CD14-positive monocyte (primary cell): ENCODE results near the gene HMGN3. TPM values are rescaled to one million over a fixed set of nuclear protein-coding genes. Genes with fewer than 3 reads are reported as not detected.
"Not testable (repeated sequence)": the region's sequence is repeated elsewhere in the genome, so short reads cannot be mapped to it uniquely, and the experiment has no call there.

Experiments used
- DNase-seq, 3 donors: peaks; one replicate each; pipeline ENCODE4 v3.0.0-alpha.2; 2011 to 2022
- H2AFZ ChIP-seq: 2 replicates; pipeline ENCODE4 v1.6.0; 2012; ENCODE audit warnings: mild to moderate bottlenecking, low read depth, low read length, inconsistent platforms; ENCODE audit not compliant: insufficient read depth, poor library complexity, severe bottlenecking
- H3K27ac ChIP-seq, 2 donors: 1 replicate in 1 of 2; 2 replicates in 1 of 2; pipeline ENCODE4 v1.5.1; 2012 to 2013; ENCODE audit warnings: low read length in 2 of 2, control low read depth in 1 of 2, inconsistent platforms in 1 of 2, low read depth in 1 of 2, mild to moderate bottlenecking in 1 of 2
- H3K27me3 ChIP-seq, 2 donors: one replicate each; pipeline versions ENCODE4 v1.6.0 to v1.6.1; 2011 to 2013; ENCODE audit warnings: low read length in 2 of 2; ENCODE audit not compliant: control insufficient read depth in 2 of 2, insufficient read depth in 2 of 2
- H3K36me3 ChIP-seq, 2 donors: replicated peaks in 1 of 2; 1 replicate in 1 of 2; 2 replicates in 1 of 2; pipeline versions ENCODE4 v1.5.1 to v1.6.1; 2012 to 2013; ENCODE audit warnings: low read length in 2 of 2, control low read depth in 1 of 2, inconsistent platforms in 1 of 2, mild to moderate bottlenecking in 1 of 2; ENCODE audit not compliant: insufficient read depth in 2 of 2, control insufficient read depth in 1 of 2
- H3K4me1 ChIP-seq, 2 donors: 1 replicate in 1 of 2; 2 replicates in 1 of 2; pipeline versions ENCODE4 v1.5.1 to v1.6.1; 2012 to 2013; ENCODE audit warnings: low read length in 2 of 2, control low read depth in 1 of 2, inconsistent platforms in 1 of 2, mild to moderate bottlenecking in 1 of 2, moderate library complexity in 1 of 2; ENCODE audit not compliant: insufficient read depth in 2 of 2, control insufficient read depth in 1 of 2
- H3K4me2 ChIP-seq: replicated peaks from 2 replicates; pipeline ENCODE3; 2012; ENCODE audit warnings: low read length, moderate library complexity, mild to moderate bottlenecking; ENCODE audit not compliant: poor library complexity, severe bottlenecking; ENCODE audit errors: extremely low read depth
- H3K4me3 ChIP-seq, 3 experiments: fragments of 200-600 bp in 1 of 3; sonication (generic) in 1 of 3; replicated peaks in 1 of 3; 1 replicate in 2 of 3; 2 replicates in 1 of 3; pipeline ENCODE4 v1.5.1; 2011 to 2013; ENCODE audit warnings: low read length in 3 of 3, mild to moderate bottlenecking in 3 of 3, control low read depth in 2 of 3, low read depth in 2 of 3, inconsistent platforms in 1 of 3, moderate library complexity in 1 of 3
- H3K79me2 ChIP-seq: 2 replicates; pipeline ENCODE4 v1.6.0; 2012; ENCODE audit warnings: mild to moderate bottlenecking, control low read depth, inconsistent platforms, low read length, moderate library complexity; ENCODE audit not compliant: insufficient read depth
- H3K9ac ChIP-seq: 2 replicates; pipeline ENCODE4 v1.6.0; 2017; ENCODE audit warnings: low read length, mild to moderate bottlenecking; ENCODE audit not compliant: insufficient read depth, poor library complexity, severe bottlenecking
- H3K9me3 ChIP-seq, 2 donors: replicated peaks in 1 of 2; 1 replicate in 1 of 2; 2 replicates in 1 of 2; pipeline versions ENCODE4 v1.5.1 to v1.6.1; 2012 to 2013; ENCODE audit warnings: low read length in 2 of 2, control low read depth in 1 of 2; ENCODE audit not compliant: control insufficient read depth in 1 of 2, insufficient read depth in 1 of 2
- H4K20me1 ChIP-seq: 2 replicates; pipeline ENCODE4 v1.6.0; 2012; ENCODE audit warnings: mild to moderate bottlenecking, low read length, control low read depth, moderate library complexity; ENCODE audit not compliant: insufficient read depth
- H3K27ac Mint-ChIP-seq, 7 donors: one replicate each; pipeline ENCODE4 v1.8.0; 2020; ENCODE audit warnings: mild to moderate bottlenecking in 7 of 7, mixed read lengths in 7 of 7, moderate library complexity in 6 of 7, inconsistent platforms in 2 of 7
- H3K27me3 Mint-ChIP-seq, 3 donors: one replicate each; pipeline ENCODE4 v1.8.0; 2021 to 2022; ENCODE audit warnings: low read depth in 3 of 3, mild to moderate bottlenecking in 3 of 3, mixed read lengths in 3 of 3, moderate library complexity in 3 of 3, inconsistent platforms in 1 of 3
- H3K36me3 Mint-ChIP-seq, 2 donors: one replicate each; pipeline ENCODE4 v1.8.0; 2020; ENCODE audit warnings: mixed read lengths in 2 of 2, inconsistent platforms in 1 of 2, mild to moderate bottlenecking in 1 of 2
- H3K4me1 Mint-ChIP-seq: one replicate; pipeline ENCODE4 v1.8.0; 2020; ENCODE audit warnings: mild to moderate bottlenecking, mixed read lengths
- H3K4me3 Mint-ChIP-seq, 2 donors: one replicate each; pipeline ENCODE4 v1.8.0; 2020; ENCODE audit warnings: mild to moderate bottlenecking in 2 of 2, mixed read lengths in 2 of 2, moderate library complexity in 1 of 2
- H3K9me3 Mint-ChIP-seq, 7 donors: one replicate each; pipeline ENCODE4 v1.8.0; 2020 to 2022; ENCODE audit warnings: mixed read lengths in 7 of 7, mild to moderate bottlenecking in 6 of 7, moderate library complexity in 6 of 7, inconsistent platforms in 2 of 7
- WGBS: methylation state at CpG from one replicate; pipeline ENCODE4 v1.1.5; 2013; ENCODE audit warnings: missing lambda C conversion rate; ENCODE audit not compliant: insufficient coverage; 5-methylcytosine and 5-hydroxymethylcytosine counted together
- intact Hi-C, 2 donors: fragments of 100-400 bp; cut with micrococcal nuclease; formaldehyde crosslinking; loops; one replicate each; pipeline versions ENCODE4 v1.15.0 to v1.15.1; 2023
- polyA plus RNA-seq, 3 donors: library from polyadenylated mRNA; depleted of rRNA in 1 of 3; unstranded in 2 of 3; stranded (reverse) in 1 of 3; fragments of 300-500 nt in 2 of 3; fragments of >200 nt in 1 of 3; fragmentation: Illumina TruSeq in 2 of 3; gene quantifications; 1 replicate in 2 of 3; 2 replicates in 1 of 3; pipeline ENCODE4 v1.2.3, GENCODE V29; 2012 to 2021
- TF ChIP-seq, protein P1 (sequence below): fragments of 200-600 bp; IDR thresholded peaks from one replicate; pipeline ENCODE4 v1.8.0; 2022; ENCODE audit warnings: antibody characterized with exemption, mild to moderate bottlenecking

The HMGN3 gene
- polyA plus RNA-seq, 3 donors, result 63.9 to 106 (median 84.4) TPM

DNA sequence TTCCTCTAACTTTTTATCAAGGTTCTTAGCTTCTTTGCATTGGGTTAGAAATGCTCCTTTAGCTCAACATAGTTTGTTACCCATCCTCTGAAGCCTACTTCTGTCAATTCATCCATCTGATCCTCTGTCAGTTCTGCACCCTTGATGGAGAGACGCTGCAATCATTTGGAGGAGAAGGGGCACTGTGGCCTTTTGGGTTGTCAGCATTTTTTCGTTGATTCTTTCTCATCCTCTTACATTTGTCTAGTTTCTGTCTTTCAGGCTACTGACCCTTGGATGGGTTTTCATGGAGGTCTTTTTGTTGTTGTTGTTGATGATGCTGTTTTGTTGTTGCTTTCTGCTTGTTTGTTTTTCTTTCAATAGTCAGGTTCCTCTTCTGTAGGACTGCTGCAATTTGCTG, 26.3 kb upstream of the HMGN3 start:
- H3K9ac ChIP-seq, result no peak overlapping the region
- H3K27me3 Mint-ChIP-seq, result peaks cover 0 to 5% (median 0%) of the 10 kb centered on the region in 3 donors
- H3K79me2 ChIP-seq, result no peaks in the 10 kb centered on the region
- H3K36me3 ChIP-seq, result no peaks in the 10 kb centered on the region
- H3K4me1 Mint-ChIP-seq, result no peaks in the 10 kb centered on the region
- no peaks in the 10 kb centered on the region for H3K4me1 ChIP-seq
- DNase-seq, result no peak
- no CpG with 5 or more reads among the region's 2 CpGs for WGBS
- peaks cover 0 to 19% of the 10 kb centered on the region in 2 donors for H3K9me3 ChIP-seq
- intact Hi-C loops, result no loop called here
- H3K4me2 ChIP-seq, result no peak overlapping the region
- no peak overlapping the region for H3K4me3 ChIP-seq
- TF ChIP-seq, protein P1, sequence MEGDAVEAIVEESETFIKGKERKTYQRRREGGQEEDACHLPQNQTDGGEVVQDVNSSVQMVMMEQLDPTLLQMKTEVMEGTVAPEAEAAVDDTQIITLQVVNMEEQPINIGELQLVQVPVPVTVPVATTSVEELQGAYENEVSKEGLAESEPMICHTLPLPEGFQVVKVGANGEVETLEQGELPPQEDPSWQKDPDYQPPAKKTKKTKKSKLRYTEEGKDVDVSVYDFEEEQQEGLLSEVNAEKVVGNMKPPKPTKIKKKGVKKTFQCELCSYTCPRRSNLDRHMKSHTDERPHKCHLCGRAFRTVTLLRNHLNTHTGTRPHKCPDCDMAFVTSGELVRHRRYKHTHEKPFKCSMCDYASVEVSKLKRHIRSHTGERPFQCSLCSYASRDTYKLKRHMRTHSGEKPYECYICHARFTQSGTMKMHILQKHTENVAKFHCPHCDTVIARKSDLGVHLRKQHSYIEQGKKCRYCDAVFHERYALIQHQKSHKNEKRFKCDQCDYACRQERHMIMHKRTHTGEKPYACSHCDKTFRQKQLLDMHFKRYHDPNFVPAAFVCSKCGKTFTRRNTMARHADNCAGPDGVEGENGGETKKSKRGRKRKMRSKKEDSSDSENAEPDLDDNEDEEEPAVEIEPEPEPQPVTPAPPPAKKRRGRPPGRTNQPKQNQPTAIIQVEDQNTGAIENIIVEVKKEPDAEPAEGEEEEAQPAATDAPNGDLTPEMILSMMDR, result no peak
- H4K20me1 ChIP-seq, result no peaks in the 10 kb centered on the region
- no peak overlapping the region for H3K27ac ChIP-seq
- H3K27ac Mint-ChIP-seq, result no peak overlapping the region
- H3K36me3 Mint-ChIP-seq, result no peaks in the 10 kb centered on the region
- no peak overlapping the region for H3K4me3 Mint-ChIP-seq
- H3K27me3 ChIP-seq, result no peaks in the 10 kb centered on the region
- no peak overlapping the region for H2AFZ ChIP-seq
- H3K9me3 Mint-ChIP-seq, result peaks cover 16 to 30% (median 22%) of the 10 kb centered on the region in 7 donors

DNA sequence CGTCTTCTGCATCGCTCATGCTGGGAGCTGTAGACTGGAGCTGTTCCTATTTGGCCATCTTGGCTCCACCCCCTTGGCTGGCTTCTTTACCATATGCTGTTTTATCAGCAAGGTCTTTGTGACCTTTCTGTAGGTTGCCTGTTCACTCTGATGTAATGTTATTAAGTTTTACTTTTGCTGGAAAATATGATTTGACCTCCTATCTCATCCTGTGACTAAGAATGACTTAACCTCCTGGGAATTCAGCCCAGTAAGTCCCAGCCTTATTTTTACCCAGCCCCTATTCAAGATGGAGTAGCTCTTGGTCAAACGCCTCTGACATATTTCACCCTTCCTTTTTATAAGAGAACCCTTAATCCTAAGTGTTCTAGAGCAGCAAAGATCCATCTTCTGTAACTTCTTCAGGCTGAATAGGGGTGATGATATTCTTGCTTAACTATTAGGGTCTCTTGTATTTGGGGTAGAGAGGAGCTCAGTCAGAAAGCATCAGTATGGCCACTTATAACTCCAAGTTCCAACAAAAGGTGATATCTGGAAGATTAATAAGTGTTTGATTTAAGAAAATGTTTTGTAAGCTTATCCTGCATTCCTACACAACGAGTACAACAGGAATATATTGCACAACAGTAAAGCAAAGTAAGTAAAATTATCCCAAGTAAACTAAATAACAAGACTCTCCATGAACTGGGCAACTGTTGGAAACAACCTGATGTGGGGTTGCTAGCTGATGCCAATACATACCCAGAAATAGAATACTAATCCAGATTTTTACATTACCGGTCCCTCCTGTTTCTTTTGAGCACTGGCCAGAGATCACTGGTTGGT, 23.1 kb upstream of the HMGN3 start:
- H3K27me3 Mint-ChIP-seq, result peaks cover 0 to 2% (median 0%) of the 10 kb centered on the region in 3 donors
- Histone ChIP-seq H3K4me3 (no peak overlapping the region), H4K20me1 (no peaks in the 10 kb centered on the region), H3K9ac (no peak overlapping the region), H3K4me2 (no peak overlapping the region), H3K79me2 (no peaks in the 10 kb centered on the region), H3K4me1 (no peaks in the 10 kb centered on the region), H3K36me3 (no peaks in the 10 kb centered on the region), H3K27me3 (no peaks in the 10 kb centered on the region), H3K27ac (no peak overlapping the region), H3K9me3 (peaks cover 0 to 19% of the 10 kb centered on the region in 2 donors), H2AFZ (no peak overlapping the region)
- no peak for DNase-seq
- WGBS, result no CpG with 5 or more reads among the region's 5 CpGs
- no peaks in the 10 kb centered on the region for H3K36me3 Mint-ChIP-seq
- no peak overlapping the region for H3K27ac Mint-ChIP-seq
- H3K4me1 Mint-ChIP-seq, result no peaks in the 10 kb centered on the region
- TF ChIP-seq, protein P1, result no peak
- no peak overlapping the region for H3K4me3 Mint-ChIP-seq
- H3K9me3 Mint-ChIP-seq, result peaks cover 18 to 41% (median 27%) of the 10 kb centered on the region in 7 donors
- intact Hi-C loops, result no loop called here

DNA sequence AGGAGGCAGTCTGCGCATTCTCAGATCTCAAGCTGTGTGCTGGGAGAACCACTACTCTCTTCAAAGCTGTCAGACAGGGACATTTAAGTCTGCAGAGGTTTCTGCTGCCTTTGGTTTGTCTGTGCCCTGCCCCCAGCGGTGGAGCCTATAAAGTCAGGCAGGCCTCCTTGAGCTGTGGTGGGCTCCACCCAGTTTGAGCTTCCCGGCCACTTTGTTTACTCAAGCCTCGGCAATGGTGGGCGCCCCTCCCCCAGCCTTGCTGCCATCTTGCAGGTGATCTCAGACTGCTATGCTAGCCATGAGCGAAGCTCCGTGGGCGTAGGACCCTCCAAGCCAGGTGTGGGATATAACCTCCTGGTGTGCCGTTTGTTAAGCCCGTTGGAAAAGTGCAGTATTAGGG, 22.3 kb upstream of the HMGN3 start:
- H3K79me2 ChIP-seq, H3K36me3 Mint-ChIP-seq, H3K4me2 ChIP-seq, DNase-seq, H3K27ac Mint-ChIP-seq, H3K36me3 ChIP-seq, H3K27ac ChIP-seq, H3K4me1 ChIP-seq, H3K27me3 ChIP-seq, H3K27me3 Mint-ChIP-seq, H3K4me3 ChIP-seq, H3K4me1 Mint-ChIP-seq, intact Hi-C loops, H4K20me1 ChIP-seq, H3K4me3 Mint-ChIP-seq, H2AFZ ChIP-seq, H3K9ac ChIP-seq: not testable (repeated sequence)
- WGBS, result 85% methylated on average over 9 of the region's 10 CpGs
- H3K9me3 ChIP-seq, result peaks cover 0 to 15% of the 10 kb centered on the region in 2 donors
- peaks cover 14 to 38% (median 24%) of the 10 kb centered on the region in 7 donors for H3K9me3 Mint-ChIP-seq
